ENCODE data around the gene DOCK1. TPM values are rescaled to one million over a fixed set of nuclear protein-coding genes. Genes with fewer than 3 reads are reported as not detected.

Gene DOCK1
- total RNA-seq, 1 donor from 2014 or later, result 69.3 TPM

- DNase-seq (ENCODE audit: low read depth in 2 of 2), result no peak
These were observed 441.4 kb downstream of the DOCK1 start for GRCh38 chr10:127346604-127347003.

- DNase-seq (ENCODE audit: low read depth in 2 of 2), result no peak
These were observed 442.2 kb downstream of the DOCK1 start for GRCh38 chr10:127347202-127347959.

- DNase-seq (ENCODE audit: low read depth in 2 of 2), result no peak
These were observed 444.5 kb downstream of the DOCK1 start for GRCh38 chr10:127349737-127350136.

GRCh38 chr10:127351542-127351941, 446.3 kb downstream of the DOCK1 start:
- DNase-seq (ENCODE audit: low read depth in 2 of 2), result no peak

GRCh38 chr10:127353544-127353943, 448.3 kb downstream of the DOCK1 start:
- DNase-seq (ENCODE audit: low read depth in 2 of 2), result no peak

GRCh38 chr10:127354255-127354654, 449.0 kb downstream of the DOCK1 start:
- DNase-seq (ENCODE audit: low read depth in 2 of 2), result no peak

GRCh38 chr10:127354992-127355391, 449.8 kb downstream of the DOCK1 start:
- DNase-seq (ENCODE audit: low read depth in 2 of 2), result no peak

GRCh38 chr10:127356360-127356759, 451.1 kb downstream of the DOCK1 start:
- DNase-seq (ENCODE audit: low read depth in 2 of 2), result no peak

GRCh38 chr10:127357265-127357664, 452.0 kb downstream of the DOCK1 start:
- DNase-seq (ENCODE audit: low read depth in 2 of 2), result no peak

GRCh38 chr10:127358337-127358736, 453.1 kb downstream of the DOCK1 start:
- no peak for DNase-seq (ENCODE audit: low read depth in 2 of 2)

- peak; percentile 39 to 71 for DNase-seq (ENCODE audit: low read depth in 2 of 2)
These were observed 458.8 kb downstream of the DOCK1 start for GRCh38 chr10:127364034-127364433.

GRCh38 chr10:127368101-127368500, 462.9 kb downstream of the DOCK1 start:
- no peak for DNase-seq (ENCODE audit: low read depth in 2 of 2)

- DNase-seq (ENCODE audit: low read depth in 2 of 2), result peak; percentile 40 to 45
These were observed 463.7 kb downstream of the DOCK1 start for GRCh38 chr10:127368929-127369328.

GRCh38 chr10:127370601-127371000, 465.4 kb downstream of the DOCK1 start:
- no peak for DNase-seq (ENCODE audit: low read depth in 2 of 2)

- DNase-seq (ENCODE audit: low read depth in 2 of 2), result no peak
These were observed 467.1 kb downstream of the DOCK1 start for GRCh38 chr10:127372361-127372760.

- DNase-seq (ENCODE audit: low read depth in 2 of 2), result no peak
These were observed 468.9 kb downstream of the DOCK1 start for GRCh38 chr10:127374074-127374680.

GRCh38 chr10:127374901-127375300, 469.7 kb downstream of the DOCK1 start:
- DNase-seq (ENCODE audit: low read depth in 2 of 2), result no peak

GRCh38 chr10:127375461-127375860, 470.2 kb downstream of the DOCK1 start:
- no peak for DNase-seq (ENCODE audit: low read depth in 2 of 2)

- DNase-seq (ENCODE audit: low read depth in 2 of 2), result no peak
These were observed 470.8 kb downstream of the DOCK1 start for GRCh38 chr10:127376071-127376470.

- DNase-seq (ENCODE audit: low read depth in 2 of 2), result no peak
These were observed 473.4 kb downstream of the DOCK1 start for GRCh38 chr10:127378628-127379027.

- no peak for DNase-seq (ENCODE audit: low read depth in 2 of 2)
These were observed 479.3 kb downstream of the DOCK1 start for GRCh38 chr10:127384532-127384931.

- DNase-seq (ENCODE audit: low read depth in 2 of 2), result no peak
These were observed 479.8 kb downstream of the DOCK1 start for GRCh38 chr10:127385066-127385465.
